Nephron progenitor cell (in vitro differentiated cells): Measurements from ENCODE around the gene TBC1D16.

Source experiments
- DNase-seq: peaks from one replicate; pipeline ENCODE4 v3.0.0; 2021
- H3K27ac Mint-ChIP-seq: 2 replicates; pipeline ENCODE4 v1.8.0; 2021; ENCODE audit warnings: mild to moderate bottlenecking, moderate library complexity, mixed read lengths
- H3K27me3 Mint-ChIP-seq: 2 replicates; pipeline ENCODE4 v1.8.0; 2021; ENCODE audit warnings: mild to moderate bottlenecking, low read depth, mixed read lengths; ENCODE audit not compliant: poor library complexity
- H3K36me3 Mint-ChIP-seq: 2 replicates; pipeline ENCODE4 v1.8.0; 2021; ENCODE audit warnings: low read depth, mixed read lengths
- H3K4me1 Mint-ChIP-seq: 2 replicates; pipeline ENCODE4 v1.8.0; 2021; ENCODE audit warnings: mixed read lengths
- H3K4me3 Mint-ChIP-seq: 2 replicates; pipeline ENCODE4 v1.8.0; 2021; ENCODE audit warnings: mild to moderate bottlenecking, moderate library complexity, mixed read lengths
- H3K9me3 Mint-ChIP-seq: 2 replicates; pipeline ENCODE4 v1.8.0; 2021; ENCODE audit warnings: mild to moderate bottlenecking, moderate library complexity, mixed read lengths
- CTCF ChIP-seq: fragments of 200-600 bp; sonication (generic); IDR thresholded peaks from 2 replicates; pipeline ENCODE4 v1.5.0; 2021; ENCODE audit warnings: antibody characterized with exemption

The TBC1D16 gene

GRCh38 chr17:80029258-80029974, 6.3 kb downstream of the TBC1D16 start:
- H3K27ac Mint-ChIP-seq, result no peak overlapping the region
- DNase-seq, result no peak

GRCh38 chr17:80028030-80028429, 7.6 kb downstream of the TBC1D16 start:
- H3K36me3 Mint-ChIP-seq, result peaks cover 22% of the 10 kb centered on the region
- no peak overlapping the region for H3K4me3 Mint-ChIP-seq
- DNase-seq, result no peak
- TF ChIP-seq CTCF, result no peak
- no peaks in the 10 kb centered on the region for H3K9me3 Mint-ChIP-seq
- H3K4me1 Mint-ChIP-seq, result peaks cover 56% of the 10 kb centered on the region
- no peak overlapping the region for H3K27ac Mint-ChIP-seq
- no peaks in the 10 kb centered on the region for H3K27me3 Mint-ChIP-seq

More at GRCh38 chr17:80029258-80029974, 6.3 kb downstream of the TBC1D16 start:
- peaks cover 66% of the 10 kb centered on the region for H3K4me1 Mint-ChIP-seq
- H3K9me3 Mint-ChIP-seq, result no peaks in the 10 kb centered on the region
- no peaks in the 10 kb centered on the region for H3K27me3 Mint-ChIP-seq
- TF ChIP-seq CTCF, result no peak
- H3K4me3 Mint-ChIP-seq, result no peak overlapping the region
- peaks cover 22% of the 10 kb centered on the region for H3K36me3 Mint-ChIP-seq

- no peaks in the 10 kb centered on the region for H3K9me3 Mint-ChIP-seq
- no peak overlapping the region for H3K27ac Mint-ChIP-seq
- TF ChIP-seq CTCF, result no peak
- peaks cover 46% of the 10 kb centered on the region for H3K4me1 Mint-ChIP-seq
- no peaks in the 10 kb centered on the region for H3K27me3 Mint-ChIP-seq
- H3K4me3 Mint-ChIP-seq, result no peak overlapping the region
- no peak for DNase-seq
- H3K36me3 Mint-ChIP-seq, result peaks cover 22% of the 10 kb centered on the region
These were observed 8.6 kb downstream of the TBC1D16 start for GRCh38 chr17:80027043-80027435.

- no peak for DNase-seq
- H3K4me3 Mint-ChIP-seq, result no peak overlapping the region
- peak overlapping the region; percentile 53 for H3K27ac Mint-ChIP-seq
- peaks cover 44% of the 10 kb centered on the region for H3K4me1 Mint-ChIP-seq
- H3K36me3 Mint-ChIP-seq, result peaks cover 28% of the 10 kb centered on the region
- H3K9me3 Mint-ChIP-seq, result no peaks in the 10 kb centered on the region
- H3K27me3 Mint-ChIP-seq, result no peaks in the 10 kb centered on the region
- TF ChIP-seq CTCF, result no peak
These were observed 9.2 kb downstream of the TBC1D16 start for GRCh38 chr17:80026359-80027042.

- Mint-ChIP-seq H3K4me3 (no peak overlapping the region), H3K27me3 (no peaks in the 10 kb centered on the region), H3K4me1 (peaks cover 38% of the 10 kb centered on the region), H3K27ac (no peak overlapping the region), H3K36me3 (peaks cover 30% of the 10 kb centered on the region), H3K9me3 (no peaks in the 10 kb centered on the region)
- no peak for DNase-seq
- TF ChIP-seq CTCF, result no peak
These were observed 9.9 kb downstream of the TBC1D16 start for GRCh38 chr17:80025796-80026195.

GRCh38 chr17:80025140-80025539, 10.5 kb downstream of the TBC1D16 start:
- Mint-ChIP-seq H3K27ac (no peak overlapping the region), H3K36me3 (peaks cover 30% of the 10 kb centered on the region), H3K4me3 (no peak overlapping the region), H3K27me3 (no peaks in the 10 kb centered on the region), H3K9me3 (no peaks in the 10 kb centered on the region), H3K4me1 (peaks cover 36% of the 10 kb centered on the region)
- peak; percentile 27 for DNase-seq
- TF ChIP-seq CTCF, result no peak
